H1 (cell line): ENCODE results near the gene ZNFX1. TPM values are rescaled to one million over a fixed set of nuclear protein-coding genes. Genes with fewer than 3 reads are reported as not detected.

ENCODE experiments used
- CTCF ChIA-PET: fragments of 300-600 bp; sonication (Branson Sonifier 250); formaldehyde crosslinking; loops from one replicate; lab custom pipeline; 2021; ENCODE audit not compliant: partially characterized antibody; lab: Charles Lee
- POLR2A ChIA-PET: fragments of 300-600 bp; sonication (Branson Sonifier 250); formaldehyde crosslinking; loops from one replicate; lab custom pipeline; 2021; ENCODE audit warnings: inconsistent platforms; ENCODE audit not compliant: partially characterized antibody; lab: Charles Lee
- DNase-seq, 2 experiments: peaks; one replicate each; pipeline versions ENCODE4 v3.0.0 to v3.0.0-alpha.2; 2010 to 2022; ENCODE audit warnings: low spot score in 2 of 2, low read depth in 1 of 2, mixed read lengths in 1 of 2
- FAIRE-seq: peaks from 2 replicates; lab custom pipeline; 2011; peaks lifted over from hg19 to GRCh38; lab: Jason Lieb, UNC
- H2AFZ ChIP-seq: 2 replicates; pipeline ENCODE4 v1.8.1; 2012; ENCODE audit warnings: low read length, inconsistent platforms
- H2AK5ac ChIP-seq: 2 replicates; pipeline ENCODE4 v1.6.1; 2013; ENCODE audit warnings: low read depth, low read length
- H2BK120ac ChIP-seq: replicated peaks from 2 replicates; pipeline ENCODE3; 2013; ENCODE audit warnings: low read depth, low read length, inconsistent platforms
- H2BK12ac ChIP-seq: 2 replicates; pipeline ENCODE4 v1.6.1; 2013; ENCODE audit warnings: low read depth, low read length
- H2BK15ac ChIP-seq: 2 replicates; pipeline ENCODE4 v1.6.1; 2013; ENCODE audit warnings: low read length
- H2BK20ac ChIP-seq: 2 replicates; pipeline ENCODE4 v1.6.1; 2013; ENCODE audit warnings: low read length
- H2BK5ac ChIP-seq: 2 replicates; pipeline ENCODE4 v1.6.1; 2013; ENCODE audit warnings: low read depth, low read length
- H3K14ac ChIP-seq: 2 replicates; pipeline ENCODE4 v1.6.1; 2013; ENCODE audit warnings: inconsistent platforms; ENCODE audit not compliant: insufficient read length
- H3K18ac ChIP-seq: 2 replicates; pipeline ENCODE4 v1.6.1; 2013; ENCODE audit warnings: low read length; ENCODE audit errors: extremely low read depth
- H3K23ac ChIP-seq: 2 replicates; pipeline ENCODE4 v1.6.1; 2013; ENCODE audit warnings: inconsistent platforms; ENCODE audit not compliant: insufficient read length
- H3K23me2 ChIP-seq: 2 replicates; pipeline ENCODE4 v1.6.1; 2013; ENCODE audit warnings: low read depth, low read length
- H3K27ac ChIP-seq: 2 replicates; pipeline ENCODE4 v1.6.1; 2011; ENCODE audit warnings: low read depth, low read length, inconsistent platforms
- H3K27me3 ChIP-seq, 4 experiments: replicated peaks in 1 of 4; 1 replicate in 1 of 4; 2 replicates in 3 of 4; pipeline versions ENCODE4 v1.6.1 to v1.8.1; 2011 to 2013; ENCODE audit warnings: low read length in 3 of 4, mild to moderate bottlenecking in 3 of 4, inconsistent platforms in 2 of 4, mixed read lengths in 2 of 4, moderate library complexity in 1 of 4; ENCODE audit not compliant: control insufficient read depth in 3 of 4, insufficient read depth in 3 of 4; ENCODE audit errors: extremely low read depth in 1 of 4
- H3K36me3 ChIP-seq, 4 experiments: 2 replicates each; pipeline versions ENCODE4 v1.6.1 to v1.8.1; 2011 to 2013; ENCODE audit warnings: mild to moderate bottlenecking in 4 of 4, low read length in 3 of 4, moderate library complexity in 2 of 4, control low read depth in 1 of 4, inconsistent platforms in 1 of 4; ENCODE audit not compliant: insufficient read depth in 4 of 4, control insufficient read depth in 2 of 4
- H3K4ac ChIP-seq: replicated peaks from 2 replicates; pipeline ENCODE3; 2013; ENCODE audit warnings: low read length, low read depth, mixed read lengths, inconsistent platforms; ENCODE audit not compliant: insufficient read length
- H3K4me1 ChIP-seq, 4 experiments: replicated peaks in 1 of 4; 1 replicate in 1 of 4; 2 replicates in 3 of 4; pipeline versions ENCODE4 v1.6.1 to v1.8.1; 2011 to 2013; ENCODE audit warnings: low read length in 3 of 4, inconsistent platforms in 2 of 4, mixed read lengths in 1 of 4; ENCODE audit not compliant: insufficient read depth in 4 of 4, control insufficient read depth in 3 of 4
- H3K4me2 ChIP-seq, 2 experiments: 2 replicates each; pipeline versions ENCODE4 v1.6.1 to v1.8.1; 2011 to 2013; ENCODE audit warnings: low read depth in 2 of 2, low read length in 2 of 2, control low read depth in 1 of 2, inconsistent platforms in 1 of 2, mild to moderate bottlenecking in 1 of 2; ENCODE audit not compliant: insufficient read depth in 1 of 2
- H3K4me3 ChIP-seq, 4 experiments: fragments of 200-600, 300-600 bp in 1 of 4; sonication (generic), shearing (Covaris generic), sonication (Bioruptor Twin) in 1 of 4; 2 replicates each; pipeline versions ENCODE4 v1.5.1 to v1.8.1; 2011 to 2016; ENCODE audit warnings: low read length in 4 of 4, low read depth in 3 of 4, control low read depth in 2 of 4, inconsistent platforms in 2 of 4, mild to moderate bottlenecking in 2 of 4, mixed read lengths in 1 of 4, moderate library complexity in 1 of 4; ENCODE audit not compliant: insufficient read depth in 2 of 4; ENCODE audit errors: extremely low read depth in 1 of 4
- H3K56ac ChIP-seq: replicated peaks from 2 replicates; pipeline ENCODE3; 2013; ENCODE audit warnings: low read depth, mild to moderate bottlenecking, mixed read lengths, low read length, inconsistent platforms; ENCODE audit not compliant: insufficient read length
- H3K79me1 ChIP-seq: 2 replicates; pipeline ENCODE4 v1.6.1; 2013; ENCODE audit warnings: low read depth, low read length, control low read depth
- H3K79me2 ChIP-seq, 2 experiments: 2 replicates each; pipeline versions ENCODE4 v1.6.1 to v1.8.1; 2012 to 2013; ENCODE audit warnings: low read length in 2 of 2, mild to moderate bottlenecking in 2 of 2, inconsistent platforms in 1 of 2; ENCODE audit not compliant: insufficient read depth in 2 of 2, control insufficient read depth in 1 of 2
- H3K9ac ChIP-seq, 4 experiments: replicated peaks in 1 of 4; 1 replicate in 1 of 4; 2 replicates in 3 of 4; pipeline versions ENCODE4 v1.6.1 to v1.8.1; 2011 to 2013; ENCODE audit warnings: low read depth in 3 of 4, low read length in 3 of 4, control low read depth in 2 of 4, mild to moderate bottlenecking in 2 of 4, moderate library complexity in 2 of 4, inconsistent platforms in 1 of 4; ENCODE audit errors: extremely low read depth in 1 of 4
- H3K9me3 ChIP-seq, 2 experiments: 2 replicates each; pipeline versions ENCODE4 v1.6.1 to v1.8.1; 2012 to 2013; ENCODE audit warnings: mild to moderate bottlenecking in 2 of 2, moderate library complexity in 2 of 2, control low read depth in 1 of 2, inconsistent platforms in 1 of 2, low read depth in 1 of 2, low read length in 1 of 2, mixed read lengths in 1 of 2; ENCODE audit not compliant: insufficient read depth in 2 of 2
- H4K20me1 ChIP-seq, 2 experiments: replicated peaks in 1 of 2; 2 replicates each; pipeline versions ENCODE3 to v1.8.1; 2011 to 2013; ENCODE audit warnings: inconsistent platforms in 2 of 2, low read length in 2 of 2, mild to moderate bottlenecking in 1 of 2; ENCODE audit not compliant: insufficient read depth in 2 of 2, control insufficient read depth in 1 of 2
- H4K5ac ChIP-seq: 2 replicates; pipeline ENCODE4 v1.6.1; 2013; ENCODE audit warnings: low read length, low read depth, mixed read lengths, inconsistent platforms; ENCODE audit not compliant: insufficient read length
- H4K8ac ChIP-seq: 2 replicates; pipeline ENCODE4 v1.8.0; 2013; ENCODE audit warnings: mild to moderate bottlenecking, moderate library complexity, low read length, inconsistent platforms; ENCODE audit not compliant: insufficient read depth; ENCODE audit errors: extremely low read depth
- H4K91ac ChIP-seq: replicated peaks from 2 replicates; pipeline ENCODE3; 2013; ENCODE audit warnings: low read length, mixed read lengths, inconsistent platforms; ENCODE audit not compliant: insufficient read length
- BCL11A ChIP-seq, 2 experiments: IDR thresholded peaks; one replicate each; pipeline ENCODE4 v1.6.1; 2011; ENCODE audit warnings: low read depth in 2 of 2, low read length in 2 of 2, mild to moderate bottlenecking in 2 of 2
- CBX5 ChIP-seq: fragments of 300-800, 300-1000 bp; sonication (generic); IDR thresholded peaks from 2 replicates; pipeline ENCODE4 v1.7.1; 2016; ENCODE audit warnings: antibody characterized with exemption, low read length, low read depth
- CEBPB ChIP-seq: IDR thresholded peaks from 2 replicates; pipeline ENCODE4 v1.6.1; 2012; ENCODE audit warnings: low read depth, low read length
- CTBP2 ChIP-seq: IDR thresholded peaks from 2 replicates; pipeline ENCODE4 v1.7.0; 2011; ENCODE audit warnings: borderline replicate concordance, mild to moderate bottlenecking, moderate library complexity, mixed read lengths, low read length; ENCODE audit not compliant: insufficient read depth, insufficient read length
- EZH2 ChIP-seq: fragments of 200-600 bp; sonication (generic); IDR thresholded peaks from 2 replicates; pipeline ENCODE4 v1.7.1; 2012; ENCODE audit warnings: low read depth, mild to moderate bottlenecking, moderate library complexity, low read length, inconsistent platforms; ENCODE audit not compliant: severe bottlenecking
- FOSL1 ChIP-seq: IDR thresholded peaks from 2 replicates; pipeline ENCODE4 v1.6.1; 2011; ENCODE audit warnings: mild to moderate bottlenecking, low read depth, low read length, moderate library complexity; ENCODE audit not compliant: insufficient read depth
- HDAC6 ChIP-seq: IDR thresholded peaks from one replicate; pipeline ENCODE4 v1.7.1; 2012; ENCODE audit warnings: low read depth, mild to moderate bottlenecking, inconsistent platforms, low read length, moderate library complexity
- POLR2A ChIP-seq, 2 experiments: IDR thresholded peaks; 1 replicate in 1 of 2; 2 replicates in 1 of 2; pipeline ENCODE4 v1.6.1; 2011; ENCODE audit warnings: low read depth in 2 of 2, low read length in 2 of 2, mild to moderate bottlenecking in 2 of 2; ENCODE audit errors: control extremely low read depth in 1 of 2
- SIX5 ChIP-seq: IDR thresholded peaks from 2 replicates; pipeline ENCODE4 v1.6.1; 2011; ENCODE audit warnings: mild to moderate bottlenecking, low read depth, low read length
- SP1 ChIP-seq: IDR thresholded peaks from 2 replicates; pipeline ENCODE4 v1.6.1; 2011; ENCODE audit warnings: low read depth, low read length
- SP4 ChIP-seq: IDR thresholded peaks from 2 replicates; pipeline ENCODE4 v1.6.1; 2012; ENCODE audit warnings: low read length, inconsistent platforms
- TAF1 ChIP-seq: IDR thresholded peaks from 2 replicates; pipeline ENCODE4 v1.6.1; 2011; ENCODE audit warnings: mild to moderate bottlenecking, low read depth, low read length
- TBP ChIP-seq: IDR thresholded peaks from 2 replicates; pipeline ENCODE4 v1.6.1; 2011; ENCODE audit warnings: low read depth, low read length, improper control_type of control experiment
- TEAD4 ChIP-seq: IDR thresholded peaks from 2 replicates; pipeline ENCODE4 v1.6.1; 2012; ENCODE audit warnings: low read depth, low read length, inconsistent platforms, mixed read lengths
- WGBS, 2 experiments: shearing (Covaris generic) in 1 of 2; methylation state at CpG; one replicate each; pipeline versions ENCODE4 v1.1.6 to v1.1.7; 2013 to 2015; ENCODE audit warnings: low lambda C conversion rate in 2 of 2, mixed read lengths in 2 of 2, inconsistent platforms in 1 of 2, low coverage in 1 of 2, missing lambda C conversion rate in 1 of 2; ENCODE audit not compliant: insufficient replicate concordance in 2 of 2, insufficient coverage in 1 of 2, insufficient read length in 1 of 2; ENCODE audit errors: extremely low coverage in 1 of 2, missing lambda C conversion rate in 1 of 2; 5-methylcytosine and 5-hydroxymethylcytosine counted together
- polyA plus RNA-seq, 7 experiments: library from polyadenylated mRNA; depleted of rRNA in 3 of 7; stranded (reverse) in 5 of 7; unstranded in 2 of 7; fragments of >200 nt in 5 of 7; fragments of 200-250 nt in 2 of 7; gene quantifications; 1 replicate in 5 of 7; 2 replicates in 1 of 7; 4 replicates in 1 of 7; pipeline versions ENCODE4 v1.2.1 to v1.2.3, GENCODE V29; 2011 to 2013; ENCODE audit warnings: missing spikeins in 2 of 7, mixed read lengths in 2 of 7
- total RNA-seq: library from RNA; stranded (reverse); fragmentation: NEBNext Ultra II Directional; extraction: Animal tissue kit (Norgen Biotek cat#: 25700); gene quantifications from 2 replicates; pipeline ENCODE4 v1.2.1, GENCODE V29; 2021
- TF ChIP-seq, protein P1 (sequence below): IDR thresholded peaks from 2 replicates; pipeline ENCODE4 v1.6.1; 2011; ENCODE audit warnings: low read length, improper control_type of control experiment

The ZNFX1 gene
- total and polyA plus RNA-seq, 2 of the 8 experiments (the other 6 are each of a cell fraction or from before 2014, with no cell fraction given) = 3.1 to 11.3 TPM

GRCh38 chr20:49262444-49262843 lies 15.4 kb downstream of the ZNFX1 start:
- WGBS, 2 experiments = 92% methylated on average over 1 of the region's 1 CpG; no CpG with 5 or more reads in 1 of the 2 experiments
- ChIA-PET CTCF (interaction anchor here (0.6 to 1.3 kb wide), 4 partner anchors 9 to 58 kb away, joined by 3 to 4 read pairs (median 3); no protein-coding TSS in a partner anchor), POLR2A (interaction anchor here (0.9 to 13.0 kb wide), 2 partner anchors 12 to 17 kb away, joined by 3 to 114 read pairs; partner anchors contain the start of gene ZNFX1)
- no peak overlapping the region for H2AK5ac ChIP-seq
- H2BK120ac ChIP-seq = no peak overlapping the region
- H4K91ac ChIP-seq = no peak overlapping the region
- H3K9ac ChIP-seq = no peak overlapping the region
- no peak overlapping the region for H3K56ac ChIP-seq
- H3K79me2 ChIP-seq = peaks cover 0 to 12% of the 10 kb centered on the region in 2 experiments; a peak in 2 of 4 replicates
- no peak for DNase-seq
- H3K27me3 ChIP-seq = no peaks in the 10 kb centered on the region
- H3K23me2 ChIP-seq = no peaks in the 10 kb centered on the region
- H4K20me1 ChIP-seq = peaks cover 0 to 5% of the 10 kb centered on the region in 2 experiments
- no peak overlapping the region for H3K4ac ChIP-seq
- no peak overlapping the region for H4K5ac ChIP-seq
- H3K23ac ChIP-seq = no peak overlapping the region
- no peak overlapping the region for H4K8ac ChIP-seq
- no peak overlapping the region for H2BK20ac ChIP-seq
- H3K27ac ChIP-seq = no peak overlapping the region
- no peak overlapping the region for H2BK5ac ChIP-seq
- no peak overlapping the region for H3K4me2 ChIP-seq
- no peak overlapping the region for H2AFZ ChIP-seq
- H2BK12ac ChIP-seq = no peak overlapping the region
- H2BK15ac ChIP-seq = no peak overlapping the region
- H3K9me3 ChIP-seq = no peaks in the 10 kb centered on the region
- H3K14ac ChIP-seq = no peak overlapping the region
- H3K36me3 ChIP-seq = peaks cover 13 to 57% (median 35%) of the 10 kb centered on the region in 4 experiments
- H3K18ac ChIP-seq = no peak overlapping the region
- no peak for FAIRE-seq
- H3K79me1 ChIP-seq = 0 out of 2 replicates have a peak, but pooled peaks cover 3% of the 10 kb centered on the region
- H3K4me1 ChIP-seq = no peaks in the 10 kb centered on the region
- no peak overlapping the region for H3K4me3 ChIP-seq
- TF ChIP-seq FOSL1 = no peak
- TF ChIP-seq BCL11A (IDR thresholded peaks at IDR 0.05; ENCODE audit: low read depth in 2 of 2, low read length in 2 of 2) = no peak
- no peak for TF ChIP-seq POLR2A (IDR thresholded peaks at IDR 0.05; ENCODE audit: control extremely low read depth in 1 of 2, low read depth in 2 of 2, low read length in 2 of 2)
- TF ChIP-seq HDAC6 = no peak
- no peak for TF ChIP-seq TEAD4
- no peak for TF ChIP-seq SIX5
- no peak for TF ChIP-seq TBP
- TF ChIP-seq CBX5 = no peak
- no peak for TF ChIP-seq CEBPB
- TF ChIP-seq CTBP2 = no peak
- no peak for TF ChIP-seq EZH2
- TF ChIP-seq, protein P1, sequence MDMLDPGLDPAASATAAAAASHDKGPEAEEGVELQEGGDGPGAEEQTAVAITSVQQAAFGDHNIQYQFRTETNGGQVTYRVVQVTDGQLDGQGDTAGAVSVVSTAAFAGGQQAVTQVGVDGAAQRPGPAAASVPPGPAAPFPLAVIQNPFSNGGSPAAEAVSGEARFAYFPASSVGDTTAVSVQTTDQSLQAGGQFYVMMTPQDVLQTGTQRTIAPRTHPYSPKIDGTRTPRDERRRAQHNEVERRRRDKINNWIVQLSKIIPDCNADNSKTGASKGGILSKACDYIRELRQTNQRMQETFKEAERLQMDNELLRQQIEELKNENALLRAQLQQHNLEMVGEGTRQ = no peak
- TF ChIP-seq SP4 = no peak
- TF ChIP-seq TAF1 = no peak
- no peak for TF ChIP-seq SP1
